NCI-H774 (cell line): Measurements from ENCODE around the gene ARVCF.

Experiments used
- DNase-seq: peaks from one replicate; lab custom pipeline; 2025; lab: John Stamatoyannopoulos, UW

ARVCF gene

GRCh38 chr22:20017622-20017958 is 967 bp upstream of the ARVCF start:
- no peak for DNase-seq

GRCh38 chr22:20015971-20016733 is 471 bp downstream of the ARVCF start:
- no peak for DNase-seq

- no peak for DNase-seq
These were observed 1.4 kb downstream of the ARVCF start for GRCh38 chr22:20015187-20015625.

- no peak for DNase-seq
These were observed 2.0 kb downstream of the ARVCF start for GRCh38 chr22:20014526-20015186.

- no peak for DNase-seq
These were observed 3.2 kb downstream of the ARVCF start for GRCh38 chr22:20013382-20013871.

DNA sequence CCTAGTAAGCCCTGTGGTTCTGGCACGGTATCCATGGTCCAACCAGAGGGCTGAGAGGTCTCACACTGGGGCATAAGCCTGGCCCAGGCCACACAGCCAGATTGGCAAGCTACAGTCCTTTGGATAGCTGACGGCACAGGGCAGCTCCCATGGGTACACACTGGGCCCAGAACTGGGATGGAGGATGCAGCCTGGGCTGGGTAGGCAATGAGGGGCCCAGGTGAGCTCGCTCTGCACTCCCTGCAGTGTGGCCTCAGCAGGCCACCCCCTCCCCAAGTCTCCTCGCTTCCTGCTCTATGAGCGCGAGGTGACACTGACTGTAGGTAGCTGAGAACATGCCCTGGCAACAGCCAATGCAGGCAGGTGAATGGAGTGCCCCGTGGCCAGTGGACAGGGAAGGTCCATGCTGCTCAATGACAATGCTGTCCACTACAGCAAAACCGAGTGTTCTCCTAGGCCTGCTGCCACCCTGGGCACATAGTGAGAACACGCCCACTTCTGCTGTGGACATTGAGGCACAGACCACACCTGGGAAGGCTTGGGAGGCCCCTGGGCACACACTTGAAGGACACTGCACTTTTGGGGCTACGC is 3.8 kb downstream of the ARVCF start:
- DNase-seq = no peak

GRCh38 chr22:20011993-20012740 is 4.5 kb downstream of the ARVCF start:
- no peak for DNase-seq

DNA sequence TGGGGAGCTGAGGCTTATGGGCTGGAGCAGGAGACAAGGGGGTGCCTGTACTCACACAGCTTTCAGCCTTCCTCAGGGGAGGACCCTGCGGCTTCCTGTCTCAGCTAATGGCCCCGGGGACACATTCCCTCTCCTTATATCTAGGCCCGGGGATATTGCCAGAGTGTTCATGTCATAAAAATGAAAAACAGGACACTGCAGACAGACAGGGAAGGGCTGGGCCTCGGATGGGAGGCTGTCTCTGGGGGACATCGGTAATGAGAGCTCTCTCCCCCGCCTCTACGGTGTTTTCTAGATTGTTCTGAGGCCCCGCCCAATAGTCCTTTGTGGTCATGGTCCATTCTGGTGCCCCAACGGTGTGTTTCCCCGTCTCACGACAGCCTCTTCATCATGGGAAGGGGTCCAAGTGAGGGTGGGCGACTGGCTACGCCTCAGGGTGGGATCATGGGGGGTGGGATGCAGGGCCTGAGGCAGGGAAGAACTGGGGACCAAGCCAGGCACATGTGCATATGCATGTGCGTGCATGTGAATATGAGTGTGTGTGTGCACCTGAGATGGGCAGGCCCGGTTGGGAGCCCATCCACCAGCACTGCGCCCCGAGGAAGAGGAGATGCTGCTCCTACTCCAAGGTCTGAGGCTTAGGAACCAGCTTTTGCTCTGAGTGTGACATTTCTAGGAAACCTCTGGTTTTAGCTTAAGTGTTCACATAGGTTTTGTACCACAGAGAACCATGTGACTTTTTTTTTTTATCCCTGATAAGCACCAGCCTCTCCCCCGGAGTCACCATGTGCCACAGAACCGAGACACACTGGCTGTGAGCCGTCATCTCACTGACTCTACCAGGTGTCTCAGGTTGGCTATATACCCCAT is 5.3 kb downstream of the ARVCF start:
- DNase-seq = no peak

DNA sequence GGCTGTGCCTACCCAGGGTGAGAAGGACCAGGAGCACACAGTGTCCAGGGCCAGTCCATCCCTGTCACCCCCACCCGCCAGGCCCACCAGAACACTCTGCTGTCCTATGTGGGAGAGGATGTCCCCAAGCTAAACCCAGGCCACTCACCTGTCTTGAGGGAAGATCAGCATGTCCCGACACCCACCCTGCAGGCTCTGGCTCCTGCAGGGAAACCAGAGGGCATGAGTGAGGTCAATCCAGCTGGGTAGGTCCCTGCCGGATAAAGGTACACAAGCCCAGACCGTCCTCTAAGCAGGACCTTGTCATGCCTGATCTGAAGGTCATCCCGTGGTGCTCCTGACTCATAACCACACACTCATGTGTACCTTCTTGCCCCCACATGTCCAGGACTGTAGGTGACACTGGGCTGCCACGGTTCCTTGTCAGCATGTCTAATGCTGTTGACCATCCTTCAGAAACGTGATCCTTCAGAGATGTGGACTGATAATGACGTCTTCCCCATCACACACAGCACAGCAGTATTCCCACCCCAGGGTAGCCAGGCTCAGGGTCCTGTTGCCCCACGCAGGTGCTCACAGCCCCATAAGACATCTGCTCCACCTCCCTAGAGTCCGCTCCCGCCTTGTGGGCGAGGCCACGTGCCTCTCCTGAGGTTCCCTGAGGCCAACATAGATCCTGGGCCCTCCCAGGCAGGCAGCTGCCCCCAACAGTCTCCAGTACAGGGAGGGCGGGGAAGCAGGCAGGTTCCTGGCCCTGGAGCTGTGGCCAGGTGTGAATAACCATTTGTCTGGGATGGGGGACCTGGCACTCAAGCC is 6.1 kb downstream of the ARVCF start:
- no peak for DNase-seq

GRCh38 chr22:20009582-20010306 is 6.9 kb downstream of the ARVCF start:
- DNase-seq = no peak

GRCh38 chr22:20009018-20009491 is 7.6 kb downstream of the ARVCF start:
- no peak for DNase-seq

DNA sequence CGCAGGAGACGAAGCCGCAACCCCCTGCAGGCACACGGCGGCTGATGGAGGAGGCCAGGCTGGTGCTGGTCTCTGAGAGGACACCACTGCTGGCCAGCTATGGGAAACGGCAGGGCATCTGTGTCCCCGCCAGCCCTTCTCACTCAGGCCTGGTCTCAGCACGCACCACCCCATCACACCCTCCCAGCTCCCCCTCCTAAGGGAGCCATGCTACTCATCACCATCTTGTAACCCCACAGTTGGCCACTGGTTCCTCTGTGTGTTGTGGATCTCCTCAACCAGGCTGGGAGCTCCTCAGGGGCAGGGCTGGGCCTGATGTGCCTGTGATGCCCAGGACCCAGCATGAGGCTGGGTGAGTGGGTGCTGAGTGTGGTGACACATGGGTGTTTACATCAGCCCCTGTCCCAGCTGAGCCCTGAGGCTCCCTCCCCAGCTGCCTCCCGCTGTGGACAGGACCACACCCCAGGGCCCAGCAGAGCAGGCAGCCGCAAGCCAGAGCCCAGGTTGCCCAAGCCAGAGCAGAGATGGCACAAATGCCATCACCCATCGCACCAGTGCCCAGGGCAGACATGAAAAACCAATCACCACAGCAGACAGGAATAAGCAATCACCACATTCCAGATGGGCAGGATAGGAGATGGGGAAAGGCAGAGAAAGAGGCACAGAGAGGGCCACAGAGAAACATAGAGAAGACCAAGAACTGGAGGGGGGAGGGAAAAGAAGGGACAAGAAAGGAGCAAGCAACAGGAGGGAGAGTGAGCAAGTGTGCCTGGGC is 8.2 kb downstream of the ARVCF start:
- no peak for DNase-seq

DNA sequence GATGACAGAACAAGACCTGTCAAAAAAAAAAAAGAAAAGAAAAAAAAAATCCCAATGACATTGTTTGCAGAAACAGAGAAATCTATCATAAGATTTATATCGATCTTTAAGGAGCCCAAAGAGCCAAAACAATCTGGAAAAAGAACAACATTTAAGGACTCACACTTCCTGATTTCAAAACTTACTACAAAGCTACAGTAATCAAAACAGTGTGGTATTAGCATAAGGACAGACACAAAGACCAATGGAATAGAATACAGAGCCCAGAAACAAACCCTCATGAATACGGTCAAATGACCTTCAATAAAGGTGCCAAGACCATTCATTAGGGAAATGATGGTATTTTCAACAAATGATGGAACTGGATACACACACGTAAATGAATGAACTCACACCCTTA is 12.2 kb downstream of the ARVCF start:
- DNase-seq = no peak

DNA sequence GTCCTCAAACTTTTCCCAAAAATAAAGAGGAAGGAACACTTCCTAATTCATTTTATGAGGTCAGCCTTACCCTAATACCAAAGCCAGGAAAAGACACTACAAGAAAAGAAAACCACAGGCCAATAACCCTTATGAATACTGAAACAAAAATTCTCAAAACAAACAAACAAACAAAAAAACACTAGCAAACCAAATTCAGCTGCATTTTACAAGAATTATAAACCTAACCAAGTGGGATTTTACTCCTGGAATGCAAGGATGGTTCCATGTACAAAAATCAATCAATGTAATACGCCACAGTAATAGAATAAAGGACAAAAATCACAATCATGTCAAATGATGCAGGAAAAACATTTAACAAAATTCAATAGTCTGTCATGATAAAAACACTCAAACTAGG is 13.3 kb downstream of the ARVCF start:
- no peak for DNase-seq

DNA sequence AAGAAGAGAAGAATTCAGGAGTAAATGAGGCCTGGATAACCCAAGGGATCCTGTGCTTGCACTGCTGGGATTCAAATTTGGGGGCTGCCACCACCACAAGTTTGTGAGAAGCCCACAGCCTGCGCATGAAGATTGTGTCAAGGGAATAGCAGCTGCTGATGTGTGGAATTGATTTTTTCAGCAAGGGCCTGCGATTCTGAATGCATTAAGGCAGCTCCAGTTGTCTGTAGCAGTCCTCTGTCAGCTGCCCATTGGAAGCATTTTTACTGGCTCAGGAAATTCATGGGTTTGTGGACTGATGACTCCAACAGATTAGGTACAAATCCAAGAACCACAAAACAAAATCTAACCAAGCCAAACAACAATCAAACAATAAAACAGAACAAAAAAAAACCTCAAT is 14.0 kb downstream of the ARVCF start:
- DNase-seq = no peak

DNA sequence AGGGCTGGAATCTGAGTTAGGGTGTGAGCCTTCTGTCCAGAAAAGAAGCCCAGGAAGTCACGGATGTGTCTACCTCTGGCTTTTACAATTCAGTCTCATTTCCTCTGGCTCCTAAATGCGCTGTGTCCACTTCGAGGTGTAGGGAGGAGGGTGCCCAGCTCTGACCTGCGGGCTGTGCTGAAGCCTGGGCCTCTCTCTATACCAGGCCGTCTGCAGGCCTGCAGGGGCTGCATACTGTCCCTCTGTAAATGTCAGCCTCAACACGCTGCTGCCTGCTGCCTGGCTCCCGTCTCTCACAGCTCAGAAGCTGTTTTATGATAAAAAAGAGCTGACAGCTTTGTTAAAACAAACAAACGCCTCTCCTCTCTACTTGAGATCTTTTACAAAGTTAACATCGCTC is 14.5 kb downstream of the ARVCF start:
- no peak for DNase-seq

DNA sequence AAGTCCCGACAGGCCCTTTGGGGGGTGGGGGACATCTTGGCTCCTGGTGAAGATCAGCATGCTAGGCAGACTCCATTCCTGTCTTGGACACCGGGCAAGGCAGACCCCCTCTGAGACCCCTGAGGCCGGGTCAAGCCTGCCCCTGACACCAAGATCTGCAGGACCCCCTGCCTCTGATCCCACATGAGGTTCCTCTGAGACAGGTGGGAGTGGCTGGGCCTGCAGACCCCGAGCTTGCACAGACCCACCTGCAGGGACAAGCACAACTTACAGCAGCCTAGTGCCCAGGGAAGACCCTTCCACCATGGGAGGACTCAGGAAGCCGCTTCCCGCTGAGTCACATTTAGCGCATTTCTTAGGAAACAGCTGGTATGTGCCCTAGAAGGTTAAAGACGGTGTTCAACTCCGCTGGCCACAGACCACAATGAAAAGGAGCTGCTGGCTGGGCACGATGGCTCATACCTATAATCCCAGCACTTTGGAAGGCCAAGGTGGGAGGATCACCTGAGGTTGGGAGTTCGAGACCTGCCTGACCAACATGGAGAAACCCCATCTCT is 15.5 kb downstream of the ARVCF start:
- DNase-seq = no peak

- DNase-seq = no peak
These were observed 16.2 kb downstream of the ARVCF start for GRCh38 chr22:20000246-20001081.
